Suprapubic skin (tissue), 4 donors: ENCODE measurements around the gene SLC4A8.

ENCODE experiments used
- POLR2A ChIP-seq, 2 donors: fragments of 450-650 bp; IDR thresholded peaks; one replicate each; pipeline ENCODE4 v1.6.1; 2017; ENCODE audit warnings: antibody characterized with exemption in 2 of 2, mild to moderate bottlenecking in 2 of 2, moderate library complexity in 2 of 2
- POLR2AphosphoS5 ChIP-seq, 3 donors: sonication (generic); formaldehyde crosslinking; IDR thresholded peaks; one replicate each; pipeline ENCODE4 v1.6.1; 2017; ENCODE audit warnings: antibody characterized with exemption in 3 of 3
- TF ChIP-seq, protein P1 (sequence below), 2 donors: fragments of 200-600 bp in 1 of 2; fragments of 450-650 bp in 1 of 2; sonication (generic) in 1 of 2; IDR thresholded peaks; one replicate each; pipeline ENCODE4 v1.5.1; 2016 to 2019; ENCODE audit warnings: antibody characterized with exemption in 2 of 2, mild to moderate bottlenecking in 1 of 2, moderate library complexity in 1 of 2

GRCh38 chr12:51482929-51483697 is 58.5 kb downstream of the SLC4A8 start:
- TF ChIP-seq, protein P1, sequence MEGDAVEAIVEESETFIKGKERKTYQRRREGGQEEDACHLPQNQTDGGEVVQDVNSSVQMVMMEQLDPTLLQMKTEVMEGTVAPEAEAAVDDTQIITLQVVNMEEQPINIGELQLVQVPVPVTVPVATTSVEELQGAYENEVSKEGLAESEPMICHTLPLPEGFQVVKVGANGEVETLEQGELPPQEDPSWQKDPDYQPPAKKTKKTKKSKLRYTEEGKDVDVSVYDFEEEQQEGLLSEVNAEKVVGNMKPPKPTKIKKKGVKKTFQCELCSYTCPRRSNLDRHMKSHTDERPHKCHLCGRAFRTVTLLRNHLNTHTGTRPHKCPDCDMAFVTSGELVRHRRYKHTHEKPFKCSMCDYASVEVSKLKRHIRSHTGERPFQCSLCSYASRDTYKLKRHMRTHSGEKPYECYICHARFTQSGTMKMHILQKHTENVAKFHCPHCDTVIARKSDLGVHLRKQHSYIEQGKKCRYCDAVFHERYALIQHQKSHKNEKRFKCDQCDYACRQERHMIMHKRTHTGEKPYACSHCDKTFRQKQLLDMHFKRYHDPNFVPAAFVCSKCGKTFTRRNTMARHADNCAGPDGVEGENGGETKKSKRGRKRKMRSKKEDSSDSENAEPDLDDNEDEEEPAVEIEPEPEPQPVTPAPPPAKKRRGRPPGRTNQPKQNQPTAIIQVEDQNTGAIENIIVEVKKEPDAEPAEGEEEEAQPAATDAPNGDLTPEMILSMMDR (IDR thresholded peaks at IDR 0.05): no peak
- TF ChIP-seq POLR2A (IDR thresholded peaks at IDR 0.05): no peak
- no peak for TF ChIP-seq POLR2AphosphoS5 (IDR thresholded peaks at IDR 0.05)
